Muscle of leg (tissue), 11 donors: Measurements from ENCODE around the gene VAMP8. TPM values are rescaled to one million over a fixed set of nuclear protein-coding genes. Genes with fewer than 3 reads are reported as not detected.
"Not testable (repeated sequence)": the region's sequence is repeated elsewhere in the genome, so short reads cannot be mapped to it uniquely, and the experiment has no call there.

ENCODE experiments used
- DNase-seq: peaks from one replicate; pipeline ENCODE4 v3.0.0; 2013
- H3K27ac ChIP-seq: one replicate; pipeline ENCODE4 v1.5.1; 2013; ENCODE audit warnings: mild to moderate bottlenecking, low read length, control low read depth
- H3K27me3 ChIP-seq: one replicate; pipeline ENCODE4 v1.6.1; 2013; ENCODE audit warnings: low read length; ENCODE audit not compliant: control insufficient read depth, insufficient read depth
- H3K36me3 ChIP-seq: one replicate; pipeline ENCODE4 v1.6.1; 2013; ENCODE audit warnings: low read length; ENCODE audit not compliant: control insufficient read depth, insufficient read depth
- H3K4me1 ChIP-seq: one replicate; pipeline ENCODE4 v1.6.1; 2013; ENCODE audit warnings: low read length; ENCODE audit not compliant: control insufficient read depth, insufficient read depth
- H3K4me3 ChIP-seq: one replicate; pipeline ENCODE4 v1.5.1; 2013; ENCODE audit warnings: low read length, control low read depth
- H3K9me3 ChIP-seq: replicated peaks from 2 replicates; pipeline ENCODE4 v1.6.1; 2013; ENCODE audit warnings: low read depth, low read length; ENCODE audit not compliant: control insufficient read depth
- WGBS: methylation state at CpG from one replicate; pipeline ENCODE4 v1.1.5; 2013; ENCODE audit warnings: missing lambda C conversion rate; ENCODE audit not compliant: insufficient coverage; 5-methylcytosine and 5-hydroxymethylcytosine counted together
- polyA plus RNA-seq, 8 donors: library from polyadenylated mRNA; unstranded; fragments of 120-200 nt; gene quantifications; one replicate each; pipeline versions ENCODE4 v1.2.1 to v1.2.3, GENCODE V29; 2013; ENCODE audit warnings: inconsistent platforms in 1 of 8, low replicate concordance in 1 of 8; ENCODE audit not compliant: insufficient read length in 8 of 8, insufficient read depth in 1 of 8
- total RNA-seq: library from RNA; stranded (reverse); fragments of 120-200 nt; gene quantifications from one replicate; pipeline ENCODE4 v1.2.4, GENCODE V29; 2013

VAMP8 gene
- total and polyA plus RNA-seq, 9 donors = 9.8 to 17.8 (median 12.3) TPM

- H3K4me1 ChIP-seq = peaks cover 25% of the 10 kb centered on the region
- not testable (repeated sequence) for H3K27ac ChIP-seq, DNase-seq, H3K4me3 ChIP-seq, H3K9me3 ChIP-seq, H3K27me3 ChIP-seq
- 100% methylated on average over 5 of the region's 7 CpGs for WGBS
- peaks cover 12% of the 10 kb centered on the region for H3K36me3 ChIP-seq
Measured at GRCh38 chr2:85614757-85615156, 37.4 kb downstream of the VAMP8 start.

- H3K27ac ChIP-seq = no peak overlapping the region
- no peak for DNase-seq
- H3K27me3 ChIP-seq = no peaks in the 10 kb centered on the region
- no peak overlapping the region for H3K4me3 ChIP-seq
- 83% methylated on average over 12 of the region's 17 CpGs for WGBS
- H3K4me1 ChIP-seq = peaks cover 24% of the 10 kb centered on the region
- peaks cover 13% of the 10 kb centered on the region for H3K36me3 ChIP-seq
- no peaks in the 10 kb centered on the region for H3K9me3 ChIP-seq
Measured at GRCh38 chr2:85615413-85615728, 38.0 kb downstream of the VAMP8 start.

- H3K27me3 ChIP-seq, H3K4me3 ChIP-seq, DNase-seq, H3K9me3 ChIP-seq, H3K27ac ChIP-seq: not testable (repeated sequence)
- H3K36me3 ChIP-seq = peaks cover 27% of the 10 kb centered on the region
- no CpG with 5 or more reads among the region's 5 CpGs for WGBS
- H3K4me1 ChIP-seq = peaks cover 14% of the 10 kb centered on the region
Measured at GRCh38 chr2:85617723-85618122, 40.3 kb downstream of the VAMP8 start.

GRCh38 chr2:85619617-85620016 lies 42.2 kb downstream of the VAMP8 start:
- no CpG with 5 or more reads among the region's 6 CpGs for WGBS
- Histone ChIP-seq H3K4me3 (no peak overlapping the region), H3K36me3 (peaks cover 42% of the 10 kb centered on the region), H3K9me3 (no peaks in the 10 kb centered on the region), H3K27me3 (no peaks in the 10 kb centered on the region), H3K27ac (no peak overlapping the region), H3K4me1 (peaks cover 14% of the 10 kb centered on the region)
- DNase-seq = no peak

- no peak for DNase-seq
- peaks cover 57% of the 10 kb centered on the region for H3K36me3 ChIP-seq
- H3K4me3 ChIP-seq = no peak overlapping the region
Measured at GRCh38 chr2:85621338-85621737, 44.0 kb downstream of the VAMP8 start.

GRCh38 chr2:85623991-85624390 lies 46.6 kb downstream of the VAMP8 start:
- H3K4me1 ChIP-seq = no peaks in the 10 kb centered on the region
- WGBS = 96% methylated on average over 4 of the region's 5 CpGs
- H3K27me3 ChIP-seq = no peaks in the 10 kb centered on the region
- no peak for DNase-seq
- H3K9me3 ChIP-seq = no peaks in the 10 kb centered on the region
- no peak overlapping the region for H3K27ac ChIP-seq
- H3K36me3 ChIP-seq = peaks cover 72% of the 10 kb centered on the region
- no peak overlapping the region for H3K4me3 ChIP-seq

More at GRCh38 chr2:85621338-85621737, 44.0 kb downstream of the VAMP8 start:
- no CpG with 5 or more reads among the region's 1 CpG for WGBS
- Histone ChIP-seq H3K4me1 (peaks cover 10% of the 10 kb centered on the region), H3K27me3 (no peaks in the 10 kb centered on the region), H3K27ac (no peak overlapping the region), H3K9me3 (no peaks in the 10 kb centered on the region)

- no peak overlapping the region for H3K4me3 ChIP-seq
- WGBS = no CpG with 5 or more reads among the region's 2 CpGs
- no peak overlapping the region for H3K27ac ChIP-seq
- H3K4me1 ChIP-seq = no peaks in the 10 kb centered on the region
- H3K36me3 ChIP-seq = peaks cover 76% of the 10 kb centered on the region
- no peaks in the 10 kb centered on the region for H3K9me3 ChIP-seq
- no peak for DNase-seq
- no peaks in the 10 kb centered on the region for H3K27me3 ChIP-seq
Measured at GRCh38 chr2:85628658-85629057, 51.3 kb downstream of the VAMP8 start.

- DNase-seq = no peak
- no CpG with 5 or more reads among the region's 3 CpGs for WGBS
- Histone ChIP-seq H3K4me3 (no peak overlapping the region), H3K27me3 (no peaks in the 10 kb centered on the region), H3K9me3 (no peaks in the 10 kb centered on the region), H3K36me3 (peaks cover 75% of the 10 kb centered on the region), H3K27ac (no peak overlapping the region), H3K4me1 (no peaks in the 10 kb centered on the region)
Measured at GRCh38 chr2:85631316-85631715, 53.9 kb downstream of the VAMP8 start.

Other genes with a start within 250 kb of the VAMP8 start
- 38.3 TPM for gene TGOLN2, start 249.6 kb upstream of the VAMP8 start, total RNA-seq
- 10 to 100 TPM; 54.4 to 72.9 (median 65.6) TPM for gene TGOLN2, start 249.6 kb upstream of the VAMP8 start, polyA plus RNA-seq
- gene RETSAT, start 223.1 kb upstream of the VAMP8 start, total RNA-seq = 11.7 TPM
- gene RETSAT, start 223.1 kb upstream of the VAMP8 start, polyA plus RNA-seq = 10 to 100 TPM in 7 of 8 donors, 1 to 10 TPM in 1; 7.9 to 19.2 (median 15.5) TPM
- 14.3 TPM for gene ELMOD3, start 222.8 kb upstream of the VAMP8 start, total RNA-seq
- gene ELMOD3, start 222.8 kb upstream of the VAMP8 start, polyA plus RNA-seq = 10 to 100 TPM; 10.6 to 18.6 (median 16.1) TPM
- gene CAPG, start 167.2 kb upstream of the VAMP8 start, total RNA-seq = 44.6 TPM
- gene CAPG, start 167.2 kb upstream of the VAMP8 start, polyA plus RNA-seq = 10 to 100 TPM; 13.9 to 48.5 (median 26.2) TPM
- gene SH2D6, start 158.9 kb upstream of the VAMP8 start, total RNA-seq = 0.13 TPM
- gene SH2D6, start 158.9 kb upstream of the VAMP8 start, polyA plus RNA-seq = 1 to 10 TPM in 1 of 8 donors, under 1 TPM in 7; 0.24 to 1.4 (median 0.66) TPM
- 71.5 TPM for gene MAT2A, start 38.4 kb upstream of the VAMP8 start, total RNA-seq
- 100 to 1,000 TPM; 151 to 240 (median 191) TPM for gene MAT2A, start 38.4 kb upstream of the VAMP8 start, polyA plus RNA-seq
- 26.2 TPM for gene GGCX, start 16.1 kb upstream of the VAMP8 start, total RNA-seq
- gene GGCX, start 16.1 kb upstream of the VAMP8 start, polyA plus RNA-seq = 10 to 100 TPM; 16.5 to 26.1 (median 20.8) TPM
- 18.0 TPM for gene VAMP5, start 6.8 kb downstream of the VAMP8 start, total RNA-seq
- 10 to 100 TPM; 33.7 to 56.2 (median 41.6) TPM for gene VAMP5, start 6.8 kb downstream of the VAMP8 start, polyA plus RNA-seq
- 109 TPM for gene RNF181, start 18.2 kb downstream of the VAMP8 start, total RNA-seq
- 10 to 100 TPM; 53.9 to 75.0 (median 59.0) TPM for gene RNF181, start 18.2 kb downstream of the VAMP8 start, polyA plus RNA-seq
- 7.9 TPM for gene TMEM150A, start 25.1 kb downstream of the VAMP8 start, total RNA-seq
- gene TMEM150A, start 25.1 kb downstream of the VAMP8 start, polyA plus RNA-seq = 10 to 100 TPM in 3 of 8 donors, 1 to 10 TPM in 5; 7.7 to 11.7 (median 9.5) TPM
- gene C2orf68, start 34.5 kb downstream of the VAMP8 start, total RNA-seq = 29.2 TPM
- 10 to 100 TPM; 34.1 to 55.4 (median 44.9) TPM for gene C2orf68, start 34.5 kb downstream of the VAMP8 start, polyA plus RNA-seq
- 31.5 TPM for gene USP39, start 38.6 kb downstream of the VAMP8 start, total RNA-seq
- gene USP39, start 38.6 kb downstream of the VAMP8 start, polyA plus RNA-seq = 10 to 100 TPM; 34.0 to 46.7 (median 39.8) TPM
- not detected for gene SFTPB, start 90.6 kb downstream of the VAMP8 start, total RNA-seq
- gene SFTPB, start 90.6 kb downstream of the VAMP8 start, polyA plus RNA-seq = 10 to 100 TPM in 1 of 8 donors, under 1 TPM in 2, not detected in 5; 0.07 to 16.1 (median 0.11) TPM
- 0.31 TPM for gene GNLY, start 116.8 kb downstream of the VAMP8 start, total RNA-seq
- gene GNLY, start 116.8 kb downstream of the VAMP8 start, polyA plus RNA-seq = 1 to 10 TPM in 3 of 8 donors, under 1 TPM in 5; 0.36 to 3.0 (median 0.74) TPM
- 15.7 TPM for gene ATOH8, start 176.4 kb downstream of the VAMP8 start, total RNA-seq
- 10 to 100 TPM; 10.4 to 24.1 (median 19.7) TPM for gene ATOH8, start 176.4 kb downstream of the VAMP8 start, polyA plus RNA-seq